GOT3 (cell line): ENCODE measurements around the gene IGSF8.
A peak's percentile ranks its signal among the peaks of the same experiment; 100 is the strongest.

Source experiments
- DNase-seq: peaks from one replicate; lab custom pipeline; 2025; ENCODE audit warnings: mixed read lengths; lab: John Stamatoyannopoulos, UW

Gene IGSF8

GRCh38 chr1:160097911-160098851 is at the start of gene IGSF8:
IGSF8 (minus strand) TSS chr1:160098619; CDS start chr1:160098472, 147 bp downstream.
- DNase-seq = peak; percentile 68

- DNase-seq = no peak
Measured at GRCh38 chr1:160148121-160148520, 49.7 kb upstream of the IGSF8 start.

GRCh38 chr1:160146107-160146506 is 47.7 kb upstream of the IGSF8 start:
- DNase-seq = no peak

- no peak for DNase-seq
Measured at GRCh38 chr1:160144921-160145320, 46.5 kb upstream of the IGSF8 start.

- DNase-seq = no peak
Measured at GRCh38 chr1:160143695-160144094, 45.3 kb upstream of the IGSF8 start.

- no peak for DNase-seq
Measured at GRCh38 chr1:160139840-160140239, 41.4 kb upstream of the IGSF8 start.

- no peak for DNase-seq
Measured at GRCh38 chr1:160137216-160137862, 38.9 kb upstream of the IGSF8 start.

- DNase-seq = no peak
Measured at GRCh38 chr1:160136926-160137200, 38.4 kb upstream of the IGSF8 start.

GRCh38 chr1:160136121-160136925 is 37.9 kb upstream of the IGSF8 start:
- no peak for DNase-seq

- DNase-seq = no peak
Measured at GRCh38 chr1:160134791-160135572, 36.6 kb upstream of the IGSF8 start.

- DNase-seq = no peak
Measured at GRCh38 chr1:160133990-160134770, 35.8 kb upstream of the IGSF8 start.

- no peak for DNase-seq
Measured at GRCh38 chr1:160131803-160132565, 33.6 kb upstream of the IGSF8 start.

- no peak for DNase-seq
Measured at GRCh38 chr1:160130939-160131338, 32.5 kb upstream of the IGSF8 start.

GRCh38 chr1:160130486-160130885 is 32.1 kb upstream of the IGSF8 start:
- no peak for DNase-seq

- DNase-seq = no peak
Measured at GRCh38 chr1:160129966-160130365, 31.5 kb upstream of the IGSF8 start.

- no peak for DNase-seq
Measured at GRCh38 chr1:160129558-160129957, 31.1 kb upstream of the IGSF8 start.

- no peak for DNase-seq
Measured at GRCh38 chr1:160129046-160129445, 30.6 kb upstream of the IGSF8 start.

GRCh38 chr1:160128636-160129035 is 30.2 kb upstream of the IGSF8 start:
- no peak for DNase-seq

GRCh38 chr1:160127865-160128523 is 29.6 kb upstream of the IGSF8 start:
- no peak for DNase-seq

- DNase-seq = no peak
Measured at GRCh38 chr1:160127381-160127780, 29.0 kb upstream of the IGSF8 start.
